ENCODE results near the gene KLC1.
A peak's percentile ranks its signal among the peaks of the same experiment; 100 is the strongest.
"Not testable (repeated sequence)": the region's sequence is repeated elsewhere in the genome, so short reads cannot be mapped to it uniquely, and the experiment has no call there.

Gene KLC1

DNA sequence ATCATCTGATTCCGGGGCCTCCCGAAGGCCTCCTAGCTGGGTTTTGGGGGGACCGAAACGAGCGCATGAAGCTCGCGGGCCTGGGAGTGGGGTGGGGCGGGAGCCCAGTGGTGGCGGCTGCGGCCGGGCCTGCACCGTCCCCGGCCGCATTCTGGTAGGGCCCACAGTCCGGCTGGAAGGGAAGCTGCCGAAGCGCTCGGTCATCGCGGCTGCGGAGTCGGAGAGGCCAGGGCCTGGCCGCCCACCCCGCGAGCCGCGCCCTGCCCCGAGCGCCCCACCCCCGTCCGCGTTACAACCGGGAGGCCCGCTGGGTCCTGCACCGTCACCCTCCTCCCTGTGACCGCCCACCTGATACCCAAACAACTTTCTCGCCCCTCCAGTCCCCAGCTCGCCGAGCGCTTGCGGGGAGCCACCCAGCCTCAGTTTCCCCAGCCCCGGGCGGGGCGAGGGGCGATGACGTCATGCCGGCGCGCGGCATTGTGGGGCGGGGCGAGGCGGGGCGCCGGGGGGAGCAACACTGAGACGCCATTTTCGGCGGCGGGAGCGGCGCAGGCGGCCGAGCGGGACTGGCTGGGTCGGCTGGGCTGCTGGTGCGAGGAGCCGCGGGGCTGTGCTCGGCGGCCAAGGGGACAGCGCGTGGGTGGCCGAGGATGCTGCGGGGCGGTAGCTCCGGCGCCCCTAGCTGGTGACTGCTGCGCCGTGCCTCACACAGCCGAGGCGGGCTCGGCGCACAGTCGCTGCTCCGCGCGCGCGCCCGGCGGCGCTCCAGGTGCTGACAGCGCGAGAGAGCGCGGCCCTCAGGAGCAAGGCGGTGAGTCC, at the start of gene KLC1:
Gene KLC1 (plus strand): TSS at position 528 of the 819 bp plus-strand sequence. CDS start 25,354 bp downstream, outside the sequence.
- peak; percentile 68 to 74 for DNase-seq (ENCODE audit: low read depth in 2 of 2, low spot score in 1 of 2)

DNA sequence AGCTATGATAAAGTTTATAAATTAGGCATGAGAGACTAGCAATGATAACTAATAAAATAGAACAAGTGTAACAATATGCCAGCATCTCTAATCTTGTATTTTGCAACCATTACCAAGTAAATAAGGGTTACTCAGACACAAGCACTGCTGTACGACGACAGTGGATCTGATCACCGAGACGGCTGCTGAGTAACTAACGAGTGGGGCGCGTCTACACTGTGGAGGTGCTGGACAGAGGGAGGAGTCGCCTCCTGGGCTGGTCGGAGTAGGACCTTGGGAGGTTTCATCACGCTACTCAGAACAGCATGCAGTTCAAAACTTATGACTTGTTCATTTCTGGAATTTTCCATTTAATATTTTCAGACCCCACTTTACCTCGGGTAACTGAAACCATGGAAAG, 47.8 kb upstream of the KLC1 start:
- DNase-seq (ENCODE audit: low read depth in 2 of 2, low spot score in 1 of 2): no peak

DNA sequence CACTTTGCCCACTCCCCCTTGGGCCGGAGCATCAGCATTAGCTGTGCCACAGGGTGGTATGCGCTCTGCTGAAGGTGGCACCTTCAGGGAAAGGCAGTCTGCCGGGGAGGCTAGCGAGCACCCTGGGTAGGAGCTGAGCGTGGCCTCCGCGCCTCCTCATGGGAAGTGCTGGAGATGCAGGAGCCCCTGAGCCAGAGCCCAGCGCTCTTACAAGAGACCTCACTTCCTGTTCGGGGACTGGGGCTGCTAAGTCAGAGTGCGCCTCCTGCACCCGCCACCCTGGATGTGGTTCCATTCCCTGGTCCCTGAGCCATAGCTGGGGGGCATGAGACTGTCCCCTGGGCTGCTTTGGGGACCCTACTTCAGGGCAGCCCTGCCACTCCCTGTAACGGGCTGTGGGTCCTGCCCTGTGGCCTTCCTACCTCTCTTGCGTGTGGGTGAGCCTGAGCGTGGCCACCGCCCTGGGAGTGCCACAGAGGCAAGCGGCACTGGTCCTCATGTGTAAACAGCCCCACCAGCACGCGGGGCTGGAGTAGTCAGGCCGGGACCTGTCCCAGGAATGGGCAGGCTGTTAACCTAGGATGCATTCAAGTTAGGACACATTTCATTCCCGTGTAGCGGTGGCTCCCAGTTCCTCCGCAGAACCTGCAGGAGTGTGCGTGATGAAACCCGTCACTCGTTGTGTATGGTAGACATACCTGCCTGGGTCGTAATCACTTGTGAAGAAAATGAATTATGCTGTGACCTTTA, 46.9 kb upstream of the KLC1 start:
- no peak for DNase-seq (ENCODE audit: low read depth in 2 of 2, low spot score in 1 of 2)

DNA sequence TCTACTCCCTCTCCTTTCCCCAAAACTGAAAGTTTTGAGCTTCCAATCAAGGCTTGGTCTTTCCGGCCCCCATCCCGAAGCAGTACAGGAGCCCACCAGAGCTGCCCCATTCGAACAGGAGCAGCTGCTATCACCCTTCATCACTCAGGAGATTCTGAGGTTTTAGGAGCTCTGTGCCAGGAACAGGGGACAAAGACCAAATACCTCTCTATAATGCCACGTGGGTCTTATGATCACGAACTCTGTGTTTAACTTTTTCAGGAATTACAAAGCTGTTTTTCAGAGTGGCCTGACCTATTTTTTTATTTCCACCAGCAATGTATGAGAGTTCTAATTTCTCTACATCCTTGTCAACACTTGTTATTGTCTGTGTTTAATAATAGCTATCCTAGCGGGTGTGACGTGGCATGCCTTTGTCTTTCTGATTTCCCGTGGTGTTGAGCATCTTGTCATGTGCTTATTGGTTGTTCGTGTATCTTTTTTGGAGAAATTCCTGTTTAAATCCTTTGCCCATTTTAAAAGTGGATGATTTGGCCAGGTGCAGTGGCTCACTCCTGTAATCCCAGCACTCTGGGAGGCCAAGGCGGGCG, 44.6 kb upstream of the KLC1 start:
- DNase-seq (ENCODE audit: low read depth in 2 of 2, low spot score in 1 of 2): no peak

DNA sequence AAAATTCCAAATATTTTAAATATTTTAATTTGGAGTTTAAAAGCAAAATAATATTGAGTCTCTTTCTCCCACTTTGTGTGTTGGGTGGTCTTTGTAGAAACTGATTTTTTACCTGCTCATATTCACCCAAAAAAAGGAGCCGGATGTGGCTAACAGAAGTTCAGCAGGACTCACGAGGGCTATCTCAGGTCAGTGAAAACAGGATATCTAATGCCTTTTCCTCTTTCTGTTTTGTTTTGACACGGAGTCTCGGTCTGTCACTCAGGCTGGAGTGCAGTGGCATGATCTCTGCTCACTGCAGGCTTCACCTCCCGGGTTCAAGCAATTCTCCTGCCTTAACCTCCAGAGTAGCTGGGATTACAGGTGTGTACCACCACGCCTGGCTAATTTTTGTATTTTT, 35.4 kb upstream of the KLC1 start:
- DNase-seq (ENCODE audit: low read depth in 2 of 2, low spot score in 1 of 2): no peak

DNA sequence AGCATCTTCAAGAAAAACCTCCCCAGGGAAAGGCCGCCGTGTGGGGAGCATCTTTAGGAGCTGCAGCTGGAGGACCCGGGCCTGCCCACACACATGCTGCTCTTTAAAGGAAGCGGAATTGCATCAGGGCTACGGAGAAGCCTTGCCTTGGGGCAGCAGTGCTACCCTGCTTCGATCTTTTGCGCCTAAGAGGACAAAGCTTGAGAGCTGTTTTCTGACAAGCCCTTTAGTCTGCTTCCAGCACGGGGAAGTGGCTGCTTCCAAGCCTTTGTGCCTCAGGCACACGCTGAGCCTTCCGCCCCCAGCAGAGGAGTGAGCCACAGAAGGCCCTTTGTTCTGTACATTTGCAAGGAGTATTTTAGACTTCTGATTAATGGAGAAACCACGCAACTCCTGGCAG, 34.7 kb upstream of the KLC1 start:
- no peak for DNase-seq (ENCODE audit: low read depth in 2 of 2, low spot score in 1 of 2)

DNA sequence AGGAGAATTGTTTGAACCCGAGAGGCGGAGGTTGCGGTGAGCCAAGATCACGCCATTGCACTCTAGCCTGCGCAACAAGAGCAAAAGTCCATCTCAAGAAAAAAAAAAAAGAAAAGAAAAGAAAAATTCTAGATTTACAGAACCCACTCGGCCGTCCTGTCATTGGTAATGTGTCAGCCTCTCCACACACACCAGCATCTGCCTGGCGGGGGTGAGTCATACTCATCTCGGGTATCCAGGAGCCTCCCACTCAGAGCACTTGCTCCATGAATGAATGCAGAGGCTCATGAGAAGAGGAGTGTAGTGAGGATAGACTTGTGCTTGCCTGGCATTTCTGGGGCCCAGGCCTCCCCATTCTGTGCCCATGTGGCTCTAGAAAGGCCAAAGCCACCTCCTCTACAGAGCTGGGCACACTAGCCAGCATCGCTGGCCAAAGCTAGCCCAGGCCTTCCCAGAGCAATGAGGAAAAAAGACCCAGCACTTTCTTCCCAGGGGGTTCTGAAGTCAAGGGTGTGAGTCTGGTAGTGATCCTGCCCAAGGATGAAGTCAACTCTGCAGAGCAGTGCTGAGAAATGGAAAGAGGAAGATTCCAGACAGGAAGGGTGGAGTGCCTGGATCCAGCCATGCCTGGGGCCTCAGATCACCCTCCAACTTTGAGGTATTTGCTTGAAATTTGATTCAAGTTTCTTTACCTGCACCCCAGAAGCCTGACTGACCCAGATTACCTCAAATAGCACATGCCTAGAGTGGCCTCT, 31.2 kb upstream of the KLC1 start:
- no peak for DNase-seq (ENCODE audit: low read depth in 2 of 2, low spot score in 1 of 2)

DNA sequence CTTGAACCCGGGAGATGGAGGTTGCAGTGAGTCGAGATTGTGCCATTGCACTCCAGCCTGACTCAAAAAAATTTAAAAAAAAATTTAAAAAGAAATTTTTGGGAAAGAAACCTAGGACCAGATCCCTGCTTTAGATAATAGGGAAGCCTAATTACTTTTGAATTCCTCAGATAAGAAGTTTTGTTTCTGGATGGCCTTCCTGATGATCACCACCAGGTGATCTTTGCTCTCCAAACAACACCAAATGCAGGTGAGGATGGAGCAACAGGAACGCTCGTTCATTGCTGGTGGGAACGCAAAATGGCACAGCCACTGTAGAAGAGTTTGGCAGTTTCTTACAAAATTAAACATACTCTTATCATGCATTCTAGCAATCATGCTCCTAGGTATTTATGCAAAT, 28.5 kb upstream of the KLC1 start:
- no peak for DNase-seq (ENCODE audit: low read depth in 2 of 2, low spot score in 1 of 2)

DNA sequence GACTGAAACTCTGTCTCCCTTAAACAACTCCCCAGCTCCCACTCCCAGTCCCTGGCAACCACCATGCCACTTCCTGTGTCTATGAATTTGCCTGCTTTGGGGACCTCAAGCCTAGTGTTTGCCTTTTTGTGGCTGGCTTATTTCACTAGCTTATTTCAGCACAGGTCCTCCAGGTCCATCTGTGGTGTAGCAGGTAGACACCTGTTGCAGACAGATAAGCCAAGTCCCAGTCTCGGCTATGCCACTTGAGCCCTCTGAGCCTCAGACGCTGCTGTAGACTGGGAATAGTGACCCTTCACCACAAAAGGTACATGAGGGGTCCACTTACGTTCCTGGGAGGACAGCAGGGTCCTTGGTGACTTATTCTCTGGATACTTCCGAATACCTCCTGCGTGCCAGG, 24.4 kb upstream of the KLC1 start:
- no peak for DNase-seq (ENCODE audit: low read depth in 2 of 2, low spot score in 1 of 2)

DNA sequence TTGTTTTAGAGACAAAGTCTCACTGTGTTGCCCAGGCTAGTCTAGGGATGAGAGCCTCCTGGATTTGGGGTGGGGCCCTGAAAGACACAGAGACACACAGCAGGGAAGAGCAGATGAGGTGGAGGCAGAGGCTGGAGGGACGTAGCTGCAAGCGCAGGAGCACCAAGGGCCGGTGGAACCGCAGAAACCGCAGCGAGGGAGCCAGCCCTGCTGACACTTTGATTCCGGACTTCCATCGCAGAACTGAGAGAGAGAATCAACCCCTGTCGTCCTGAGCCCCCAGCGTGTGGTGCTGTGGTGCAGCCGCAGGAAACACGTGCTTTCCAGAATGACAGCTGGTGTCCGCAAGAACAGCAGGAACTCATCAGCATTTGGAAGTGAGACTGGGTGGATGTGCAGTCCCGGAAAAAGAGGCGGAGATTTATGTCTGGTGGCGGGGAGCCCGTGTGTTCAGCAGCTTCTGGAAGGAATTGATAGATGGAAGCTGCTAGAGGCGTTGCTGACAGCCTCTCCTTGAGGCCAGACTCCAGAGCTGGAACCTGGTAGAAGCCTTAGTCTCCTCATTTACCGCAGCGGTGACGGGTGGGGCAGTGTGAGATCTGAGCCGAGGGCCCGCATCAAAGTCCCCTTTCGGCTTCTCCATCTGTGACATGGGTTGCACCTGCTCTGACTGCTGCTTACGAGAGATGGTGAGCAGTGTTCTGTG, 21.9 kb upstream of the KLC1 start:
- DNase-seq (ENCODE audit: low read depth in 2 of 2, low spot score in 1 of 2): peak; percentile 22 to 34

DNA sequence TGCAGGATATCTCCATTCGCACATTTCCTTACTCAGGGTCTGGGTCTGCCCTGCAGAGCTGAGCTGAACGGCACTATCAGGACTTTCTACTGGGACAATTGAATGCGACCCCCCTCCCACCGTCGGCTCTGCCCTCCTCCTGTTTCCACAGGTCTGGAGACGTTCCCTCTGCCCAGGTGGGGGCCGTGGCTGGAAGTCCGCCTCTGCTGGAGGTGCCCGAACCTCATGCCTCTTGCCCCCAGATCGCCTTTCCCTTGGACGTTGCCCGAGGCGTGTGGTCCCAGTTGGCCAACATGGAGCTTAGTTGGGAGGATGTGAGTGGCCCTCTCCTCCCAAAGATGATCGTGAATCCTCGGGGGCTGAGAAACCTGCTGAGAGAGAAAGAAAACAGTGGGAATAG, 21.2 kb upstream of the KLC1 start:
- DNase-seq (ENCODE audit: low read depth in 2 of 2, low spot score in 1 of 2): no peak

DNA sequence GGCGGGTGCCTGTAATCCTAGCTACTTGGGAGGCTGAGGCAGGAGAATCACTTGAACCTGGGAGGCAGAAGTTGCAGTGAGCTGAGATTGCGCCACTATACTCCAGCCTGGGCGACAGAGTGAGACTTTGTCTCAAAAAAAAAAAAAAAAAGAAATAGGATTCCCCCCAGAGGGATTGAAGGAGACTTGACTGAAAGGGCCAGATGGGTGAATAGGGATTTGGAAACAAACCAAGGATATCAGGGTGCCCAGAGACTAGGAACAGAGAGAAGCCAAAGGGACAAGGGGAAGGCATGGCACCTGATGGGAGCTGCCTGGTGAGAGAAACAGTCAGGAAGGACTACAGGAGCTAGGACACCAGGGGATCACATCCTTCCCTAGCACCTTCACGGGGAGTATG, 19.9 kb upstream of the KLC1 start:
- not testable (repeated sequence) for DNase-seq (ENCODE audit: low read depth in 2 of 2, low spot score in 1 of 2)

DNA sequence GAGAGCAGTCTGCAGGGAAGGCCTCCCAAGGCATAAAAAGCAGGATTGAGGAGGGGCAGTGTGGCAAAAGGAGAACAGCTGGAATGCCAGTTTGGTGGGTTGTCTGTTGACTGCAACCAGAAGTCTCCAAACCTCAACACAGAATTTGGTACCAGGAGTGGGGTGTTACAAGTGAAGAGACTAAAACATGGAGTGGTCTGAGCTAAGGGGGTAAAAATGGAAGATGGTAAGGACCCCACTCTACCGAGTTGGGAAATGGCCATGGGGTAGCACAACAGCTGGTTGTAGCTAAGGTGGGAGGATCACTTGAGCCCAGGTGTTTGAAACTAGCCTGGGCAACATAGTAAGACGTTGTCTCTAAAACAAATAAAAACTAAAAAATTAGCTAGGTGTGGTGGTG, 17.8 kb upstream of the KLC1 start:
- DNase-seq (ENCODE audit: low read depth in 2 of 2, low spot score in 1 of 2): no peak

DNA sequence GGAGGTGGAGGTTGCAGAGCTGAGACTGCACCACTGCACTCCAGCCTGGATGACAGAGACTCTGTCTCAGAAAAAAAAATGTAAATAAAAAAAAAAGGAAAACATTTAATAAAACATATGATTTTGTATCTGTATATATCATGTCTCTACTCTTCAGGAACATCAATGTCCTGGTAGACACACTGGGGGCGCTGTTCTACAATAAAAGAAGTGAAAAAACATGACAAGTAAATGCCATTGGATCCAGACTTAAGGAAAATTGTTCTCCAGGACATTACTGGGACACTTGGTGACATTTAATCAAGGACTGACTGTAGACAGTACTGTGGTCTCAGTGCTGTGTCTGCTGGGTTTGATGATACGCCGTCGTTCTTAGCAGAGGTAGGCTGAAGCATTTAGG, 15.5 kb upstream of the KLC1 start:
- no peak for DNase-seq (ENCODE audit: low read depth in 2 of 2, low spot score in 1 of 2)

DNA sequence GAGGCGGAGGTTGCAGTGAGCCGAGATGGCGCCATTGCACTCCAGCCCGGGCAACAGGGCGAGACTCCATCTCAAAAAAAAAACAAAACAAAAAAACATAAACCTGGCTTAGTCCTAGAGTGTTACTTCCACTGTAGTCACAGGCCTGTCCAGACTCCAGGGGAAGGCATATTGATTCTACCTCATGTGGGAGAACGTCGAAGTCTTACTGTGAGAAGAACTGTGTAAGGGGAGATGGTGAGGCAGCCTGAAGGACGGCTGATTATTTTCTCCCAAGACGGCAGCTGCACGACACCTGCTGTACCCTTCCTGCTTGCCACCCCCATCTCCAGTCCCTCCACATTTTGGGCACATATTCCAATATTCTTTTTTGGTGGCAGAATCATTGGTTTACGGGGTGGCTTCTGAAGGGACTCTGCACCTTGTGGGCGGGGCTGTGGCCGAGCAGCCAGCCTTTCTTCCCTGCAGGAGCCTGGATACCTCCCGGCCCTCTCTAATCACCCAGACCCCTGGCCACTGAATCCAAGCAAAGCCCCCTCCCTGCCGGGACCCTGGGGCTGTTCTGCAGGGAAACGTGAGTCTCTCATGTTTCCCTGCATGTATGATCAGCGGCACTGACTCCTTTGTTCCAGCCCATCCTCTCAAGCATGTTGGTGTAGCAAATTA, 12.2 kb upstream of the KLC1 start:
- DNase-seq (ENCODE audit: low read depth in 2 of 2, low spot score in 1 of 2): no peak

DNA sequence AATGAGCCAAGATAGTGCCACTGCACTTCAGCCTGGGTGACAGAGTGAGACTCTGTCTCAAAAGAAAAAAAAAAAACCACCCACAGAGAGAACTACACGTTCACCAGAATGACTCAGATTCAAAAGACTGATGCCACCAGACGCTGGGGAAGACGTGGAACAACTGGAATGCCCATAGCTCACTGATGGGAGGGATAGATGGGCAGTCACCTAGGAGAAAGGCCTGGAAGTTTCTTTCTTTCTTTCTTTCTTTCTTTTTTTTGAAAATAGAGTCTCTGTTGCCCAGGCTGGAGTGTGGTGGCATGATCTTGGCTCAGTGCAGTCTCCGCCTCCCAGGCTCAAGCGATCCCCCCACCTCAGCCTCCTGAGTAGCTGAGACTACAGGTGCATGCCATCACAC, 10.0 kb upstream of the KLC1 start:
- no peak for DNase-seq (ENCODE audit: low read depth in 2 of 2, low spot score in 1 of 2)

DNA sequence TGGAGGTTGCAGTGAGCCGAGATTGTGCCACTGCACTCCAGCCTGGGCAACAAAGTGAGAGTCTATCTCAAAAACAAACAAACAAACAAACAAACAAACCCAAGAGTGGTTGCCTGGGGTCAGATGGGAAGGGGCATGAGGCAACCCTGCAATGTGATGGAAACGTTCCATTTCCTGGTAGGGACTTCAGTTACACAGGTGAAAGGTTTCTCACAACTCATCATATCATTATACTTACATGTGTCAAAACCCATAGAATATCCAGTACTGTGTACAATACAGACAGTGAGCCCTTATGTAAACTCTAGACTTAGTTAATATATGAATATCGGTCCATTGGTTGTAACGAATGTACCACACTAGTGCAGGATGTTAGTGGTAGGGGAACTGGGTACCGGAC, 7.2 kb upstream of the KLC1 start:
- no peak for DNase-seq (ENCODE audit: low read depth in 2 of 2, low spot score in 1 of 2)

DNA sequence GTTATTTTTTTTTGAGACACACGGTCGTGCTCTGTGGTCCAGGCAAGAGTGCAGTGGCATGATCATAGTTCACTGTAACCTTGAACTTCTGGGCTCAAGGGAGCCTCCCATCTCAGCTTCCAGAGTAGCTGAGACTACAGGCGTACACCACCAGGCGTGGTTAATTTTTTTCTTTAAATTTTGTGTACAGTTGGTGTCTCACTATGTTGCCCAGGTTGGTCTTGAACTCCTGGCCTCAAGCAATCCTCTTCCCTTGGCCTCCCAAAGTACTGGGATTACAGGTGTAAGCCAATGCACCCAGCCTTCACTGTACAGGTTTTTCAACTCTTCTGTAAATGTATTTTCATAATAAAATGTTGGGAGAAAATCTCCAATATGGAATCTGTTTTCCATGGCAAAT, 5.7 kb upstream of the KLC1 start:
- DNase-seq (ENCODE audit: low read depth in 2 of 2, low spot score in 1 of 2): no peak

DNA sequence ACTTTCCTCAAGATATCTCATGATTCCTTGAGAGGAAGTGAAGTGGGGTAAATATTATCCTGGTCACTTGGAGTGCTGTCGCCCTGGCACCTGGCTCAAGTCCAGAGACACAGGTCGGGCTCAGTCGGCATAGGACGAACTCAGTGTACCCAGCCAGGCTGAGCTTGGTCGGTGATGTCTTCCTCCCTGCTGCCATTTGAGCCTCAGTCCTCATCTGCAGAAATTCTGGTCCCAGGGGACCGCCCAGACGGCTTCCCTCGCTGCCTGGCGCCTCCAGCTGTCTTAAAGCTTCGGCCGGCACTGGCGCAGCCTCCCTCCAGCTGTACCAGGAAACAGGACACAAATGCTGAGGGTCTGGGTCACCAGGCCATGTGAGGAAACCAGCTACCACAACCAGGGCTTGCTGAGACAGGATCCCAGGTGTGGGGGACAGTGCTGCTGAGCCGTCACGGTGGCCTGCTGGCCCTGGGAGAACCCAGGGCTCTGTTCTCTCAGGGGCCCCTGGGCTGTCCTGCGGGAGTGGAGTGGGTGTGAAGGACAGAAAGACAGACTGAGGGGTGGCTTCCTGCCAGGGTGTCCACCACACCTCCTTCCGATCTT, 5.0 kb upstream of the KLC1 start:
- DNase-seq (ENCODE audit: low read depth in 2 of 2, low spot score in 1 of 2): no peak

DNA sequence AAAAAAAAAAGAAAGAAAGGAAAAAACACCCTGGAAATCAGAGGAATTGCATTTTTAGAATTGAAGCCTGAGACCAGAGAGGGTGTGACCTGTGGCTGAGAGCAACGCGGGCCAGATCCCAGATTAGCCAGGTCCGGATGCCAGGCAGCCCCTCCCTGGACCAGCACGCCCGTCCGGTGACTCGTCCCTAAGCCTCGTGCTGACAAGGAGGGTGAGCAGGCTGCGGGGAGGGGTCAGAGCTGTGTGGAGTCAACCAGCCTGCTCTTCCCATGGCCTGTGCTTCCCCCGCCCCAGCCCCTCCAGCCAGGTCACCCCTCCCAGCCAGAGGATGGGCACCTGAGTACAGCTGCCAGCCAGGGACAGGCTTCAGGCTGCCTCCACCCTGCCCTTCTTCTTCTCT, 4.2 kb upstream of the KLC1 start:
- no peak for DNase-seq (ENCODE audit: low read depth in 2 of 2, low spot score in 1 of 2)
